NB4 (cell line): Measurements from ENCODE around the gene DDX20.

Experiments used
- TF ChIP-seq, protein P1 (sequence below): IDR thresholded peaks from one replicate; pipeline ENCODE4 v1.5.1; 2012; ENCODE audit warnings: low read depth, low read length
- TF ChIP-seq, protein P2 (sequence below): IDR thresholded peaks from 2 replicates; pipeline ENCODE4 v1.6.1; 2011; ENCODE audit warnings: low read depth, low read length

DNA sequence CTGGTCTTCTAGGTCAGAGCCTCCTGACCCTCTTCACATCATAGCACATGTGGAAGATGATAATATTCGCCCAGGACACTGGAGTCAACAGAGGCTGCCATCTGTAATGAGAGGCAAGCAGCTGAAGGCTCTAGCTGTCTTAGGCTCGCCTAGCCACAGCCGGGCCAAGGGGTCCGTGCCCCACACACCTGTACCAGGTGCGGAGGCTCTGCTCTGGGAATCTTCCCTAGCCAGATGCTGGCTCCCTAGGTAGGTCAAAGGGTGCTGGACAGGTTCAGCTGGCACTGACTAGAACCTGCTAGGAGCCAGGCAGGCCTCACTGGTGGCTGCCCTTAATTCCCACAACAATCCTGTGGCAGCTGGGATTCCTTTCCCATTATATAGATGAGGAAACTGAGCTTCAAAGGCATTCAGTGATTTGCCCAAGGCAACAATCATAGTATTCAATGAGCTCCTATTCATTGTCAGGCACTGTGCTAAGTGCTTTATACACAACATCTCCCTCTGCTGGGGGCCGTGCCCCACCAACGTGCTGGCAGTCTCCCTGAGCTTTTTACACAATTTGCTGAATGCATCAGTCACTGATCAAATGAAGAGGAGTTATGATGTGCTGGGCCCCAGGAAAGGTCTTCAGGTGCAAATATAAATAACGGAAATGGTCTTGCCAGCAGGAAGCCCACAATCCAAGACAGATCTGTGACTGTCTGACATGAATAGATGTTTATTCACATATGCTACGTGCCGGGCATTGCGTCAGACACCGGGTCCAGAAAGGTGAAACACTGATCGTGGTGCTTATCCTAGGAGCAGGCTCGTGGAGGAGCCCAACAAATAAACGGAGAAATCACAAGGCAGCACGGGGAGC is 58.0 kb downstream of the DDX20 start:
- TF ChIP-seq, protein P1, sequence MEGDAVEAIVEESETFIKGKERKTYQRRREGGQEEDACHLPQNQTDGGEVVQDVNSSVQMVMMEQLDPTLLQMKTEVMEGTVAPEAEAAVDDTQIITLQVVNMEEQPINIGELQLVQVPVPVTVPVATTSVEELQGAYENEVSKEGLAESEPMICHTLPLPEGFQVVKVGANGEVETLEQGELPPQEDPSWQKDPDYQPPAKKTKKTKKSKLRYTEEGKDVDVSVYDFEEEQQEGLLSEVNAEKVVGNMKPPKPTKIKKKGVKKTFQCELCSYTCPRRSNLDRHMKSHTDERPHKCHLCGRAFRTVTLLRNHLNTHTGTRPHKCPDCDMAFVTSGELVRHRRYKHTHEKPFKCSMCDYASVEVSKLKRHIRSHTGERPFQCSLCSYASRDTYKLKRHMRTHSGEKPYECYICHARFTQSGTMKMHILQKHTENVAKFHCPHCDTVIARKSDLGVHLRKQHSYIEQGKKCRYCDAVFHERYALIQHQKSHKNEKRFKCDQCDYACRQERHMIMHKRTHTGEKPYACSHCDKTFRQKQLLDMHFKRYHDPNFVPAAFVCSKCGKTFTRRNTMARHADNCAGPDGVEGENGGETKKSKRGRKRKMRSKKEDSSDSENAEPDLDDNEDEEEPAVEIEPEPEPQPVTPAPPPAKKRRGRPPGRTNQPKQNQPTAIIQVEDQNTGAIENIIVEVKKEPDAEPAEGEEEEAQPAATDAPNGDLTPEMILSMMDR, result peak; percentile 39
- TF ChIP-seq, protein P2, sequence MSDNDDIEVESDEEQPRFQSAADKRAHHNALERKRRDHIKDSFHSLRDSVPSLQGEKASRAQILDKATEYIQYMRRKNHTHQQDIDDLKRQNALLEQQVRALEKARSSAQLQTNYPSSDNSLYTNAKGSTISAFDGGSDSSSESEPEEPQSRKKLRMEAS, result no peak
